Astrocyte of the hippocampus (primary cell): ENCODE measurements around the gene TMEM63B.
"Not testable (repeated sequence)": the region's sequence is repeated elsewhere in the genome, so short reads cannot be mapped to it uniquely, and the experiment has no call there.

Experiments
- DNase-seq: peaks from one replicate; pipeline ENCODE4 v3.0.0; 2011; ENCODE audit warnings: low read depth, low spot score

Gene TMEM63B

GRCh38 chr6:44144536-44144935 lies 17.2 kb downstream of the TMEM63B start:
- DNase-seq = not testable (repeated sequence)

- no peak for DNase-seq
Measured at GRCh38 chr6:44145839-44146238, 18.5 kb downstream of the TMEM63B start.

GRCh38 chr6:44146685-44147084 lies 19.3 kb downstream of the TMEM63B start:
- no peak for DNase-seq

GRCh38 chr6:44147256-44147655 lies 19.9 kb downstream of the TMEM63B start:
- no peak for DNase-seq

DNA sequence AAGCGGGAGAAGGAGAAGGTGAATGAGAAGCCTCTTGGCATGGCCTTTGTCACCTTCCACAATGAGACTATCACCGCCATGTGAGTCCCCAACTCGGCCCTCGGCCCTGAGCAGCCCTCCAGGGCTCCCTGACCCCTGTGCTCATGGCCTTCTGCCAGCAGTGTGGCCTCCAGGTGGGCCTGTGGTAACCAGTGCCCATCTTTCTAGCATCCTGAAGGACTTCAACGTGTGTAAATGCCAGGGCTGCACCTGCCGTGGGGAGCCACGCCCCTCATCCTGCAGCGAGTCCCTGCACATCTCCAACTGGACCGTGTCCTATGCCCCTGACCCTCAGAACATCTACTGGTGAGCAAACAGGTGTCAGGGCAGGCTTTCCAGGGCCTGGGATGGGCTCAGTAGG lies 21.0 kb downstream of the TMEM63B start:
- no peak for DNase-seq

DNA sequence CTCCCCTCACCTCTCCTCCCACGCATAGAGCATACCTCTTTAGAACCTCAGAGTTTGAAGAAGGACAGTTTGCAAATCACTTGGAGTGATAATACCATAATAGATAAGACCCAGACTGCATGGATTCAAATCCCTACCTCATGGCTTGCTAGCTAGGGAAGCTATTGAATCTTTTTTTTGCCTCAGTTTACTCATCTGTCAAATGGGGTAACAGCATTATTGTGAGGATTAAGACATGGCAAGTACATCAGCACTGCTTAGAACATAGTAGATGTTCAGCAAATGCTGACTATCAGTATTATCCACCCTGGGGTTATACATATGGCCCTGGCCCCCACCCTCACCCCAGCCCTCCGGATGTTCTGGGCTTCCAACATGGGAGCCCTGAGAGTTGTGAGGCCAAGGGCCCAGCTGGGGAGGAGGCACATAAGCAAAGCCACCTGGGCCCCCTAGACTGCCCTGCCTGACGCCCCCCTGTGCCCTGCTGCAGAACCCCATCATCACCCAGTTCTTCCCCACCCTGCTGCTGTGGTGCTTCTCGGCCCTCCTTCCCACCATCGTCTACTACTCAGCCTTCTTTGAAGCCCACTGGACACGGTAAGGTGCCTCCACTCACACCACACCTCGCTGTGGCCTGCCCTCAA lies 22.1 kb downstream of the TMEM63B start:
- no peak for DNase-seq

DNA sequence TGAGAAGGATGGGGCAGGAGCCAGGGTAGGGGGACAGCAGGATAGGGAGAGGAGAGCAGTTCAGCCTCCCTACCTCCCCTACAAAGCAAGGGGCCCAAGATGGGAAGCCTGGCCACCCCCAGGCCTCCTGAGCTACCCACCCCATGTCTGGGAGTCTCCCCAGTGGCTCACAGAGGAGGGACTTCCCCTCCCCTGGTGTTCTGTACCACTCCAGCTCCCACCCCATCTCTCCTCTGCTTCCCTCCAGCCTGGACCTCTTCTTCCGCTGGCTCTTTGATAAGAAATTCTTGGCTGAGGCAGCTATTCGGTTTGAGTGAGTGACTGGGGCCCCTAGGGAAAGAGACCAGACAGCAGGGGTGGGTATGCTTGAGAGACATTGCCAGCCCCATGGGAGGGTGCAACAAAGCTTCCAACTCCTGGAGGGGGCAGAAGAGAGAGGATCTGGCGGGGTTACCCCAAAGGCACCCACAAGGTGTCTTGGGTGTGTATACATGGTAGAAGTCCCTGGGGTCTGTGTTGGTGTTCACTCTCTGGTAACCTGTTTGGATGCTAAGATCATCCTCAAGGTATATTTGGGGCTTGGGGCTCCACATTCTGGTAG lies 23.1 kb downstream of the TMEM63B start:
- no peak for DNase-seq

DNA sequence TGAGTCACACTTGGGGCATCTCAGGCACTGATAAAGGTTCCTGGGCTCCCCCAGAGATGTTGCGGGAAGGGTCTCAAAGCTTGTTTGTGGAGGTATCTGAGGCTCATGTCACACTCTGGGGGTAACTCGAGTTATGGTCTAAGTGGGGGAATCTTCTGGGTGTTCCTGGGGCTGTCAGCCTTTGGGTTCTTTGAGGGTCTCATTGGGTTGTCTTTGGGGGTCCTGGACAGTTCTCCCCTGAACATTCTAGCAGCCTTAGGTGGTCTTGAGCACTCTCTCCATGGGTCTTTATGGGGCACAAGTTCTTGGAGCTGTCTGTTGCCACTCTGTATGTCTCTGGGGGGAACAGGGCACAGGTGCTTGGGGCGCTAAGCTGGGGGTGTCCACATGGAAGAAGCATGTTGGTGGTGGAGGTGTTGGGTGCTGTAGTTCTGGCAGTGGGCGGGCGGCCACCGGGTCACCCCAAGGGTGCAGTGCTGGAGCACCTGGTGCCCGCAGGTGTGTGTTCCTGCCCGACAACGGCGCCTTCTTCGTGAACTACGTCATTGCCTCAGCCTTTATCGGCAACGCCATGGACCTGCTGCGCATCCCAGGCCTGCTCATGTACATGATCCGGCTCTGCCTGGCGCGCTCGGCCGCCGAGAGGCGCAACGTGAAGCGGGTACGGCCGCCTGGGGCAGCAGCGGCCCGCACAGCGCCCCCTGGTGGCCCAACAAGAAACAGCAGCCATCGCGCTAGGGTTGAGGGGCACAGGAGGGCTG lies 24.2 kb downstream of the TMEM63B start:
- peak; percentile 85 for DNase-seq

- DNase-seq = no peak
Measured at GRCh38 chr6:44152109-44152461, 24.7 kb downstream of the TMEM63B start.

- DNase-seq = no peak
Measured at GRCh38 chr6:44152533-44152932, 25.2 kb downstream of the TMEM63B start.

DNA sequence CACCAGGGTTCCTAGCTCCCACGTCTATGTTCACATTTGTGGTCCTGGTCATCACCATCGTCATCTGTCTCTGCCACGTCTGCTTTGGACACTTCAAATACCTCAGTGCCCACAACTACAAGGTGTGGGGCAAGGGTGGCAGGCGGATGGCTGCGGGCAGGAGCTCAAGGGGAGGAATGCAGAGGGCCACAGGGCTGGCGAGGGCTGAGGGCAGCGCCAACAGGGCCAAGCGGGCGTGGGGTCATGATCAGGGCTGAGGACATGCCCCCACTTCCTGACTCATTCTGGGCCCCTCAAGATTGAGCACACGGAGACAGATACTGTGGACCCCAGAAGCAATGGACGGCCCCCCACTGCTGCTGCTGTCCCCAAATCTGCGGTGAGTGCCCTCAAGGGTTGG lies 26.7 kb downstream of the TMEM63B start:
- DNase-seq = no peak

- no peak for DNase-seq
Measured at GRCh38 chr6:44156494-44157151, 29.3 kb downstream of the TMEM63B start.

- no peak for DNase-seq
Measured at GRCh38 chr6:44157152-44157521, 29.8 kb downstream of the TMEM63B start.

GRCh38 chr6:44158770-44159228 lies 31.4 kb downstream of the TMEM63B start, which contains the start of gene CAPN11:
TSS of gene CAPN11 (plus strand) at chr6:44158820. CDS start at chr6:44158849, 29 bp downstream.
- no peak for DNase-seq

DNA sequence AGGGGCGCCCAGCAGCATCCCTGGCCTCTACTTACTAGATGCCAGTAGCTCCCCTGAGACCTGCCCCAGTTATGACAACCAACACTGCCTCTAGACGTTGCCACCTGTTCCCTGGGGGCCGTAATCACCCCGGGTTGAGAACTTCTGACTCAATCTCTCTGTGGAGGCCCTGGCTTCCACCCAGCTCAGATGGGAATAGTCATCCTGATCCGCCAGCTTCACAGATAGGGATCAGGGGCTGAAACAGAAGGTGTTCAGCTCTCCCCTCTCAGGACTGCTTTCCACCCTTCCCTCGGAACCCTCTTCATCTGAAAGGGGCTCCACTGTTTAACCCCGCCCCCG lies 34.6 kb downstream of the TMEM63B start:
- peak; percentile 41 for DNase-seq

GRCh38 chr6:44162876-44163625 lies 35.7 kb downstream of the TMEM63B start:
- DNase-seq = peak; percentile 26

DNA sequence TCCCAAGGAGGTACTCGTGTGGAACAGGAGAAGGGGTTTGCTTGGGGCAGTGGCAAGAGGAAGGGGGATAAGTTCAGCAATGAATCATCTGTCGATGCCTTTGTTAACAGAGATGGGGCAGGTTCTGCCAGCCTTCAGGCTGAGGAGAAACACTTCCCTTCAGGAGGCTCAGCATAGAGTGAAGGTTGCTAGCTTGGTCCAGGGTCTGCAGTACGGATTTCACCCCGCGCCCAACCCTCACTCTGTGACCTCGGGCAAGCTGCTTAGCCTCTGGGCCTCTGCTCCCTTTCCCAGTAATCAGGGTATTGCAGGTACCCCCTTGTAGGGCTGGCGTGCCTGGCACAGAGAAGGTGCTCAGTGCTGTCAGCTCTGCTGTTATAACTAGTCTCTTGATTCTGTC lies 38.8 kb downstream of the TMEM63B start:
- DNase-seq = no peak

DNA sequence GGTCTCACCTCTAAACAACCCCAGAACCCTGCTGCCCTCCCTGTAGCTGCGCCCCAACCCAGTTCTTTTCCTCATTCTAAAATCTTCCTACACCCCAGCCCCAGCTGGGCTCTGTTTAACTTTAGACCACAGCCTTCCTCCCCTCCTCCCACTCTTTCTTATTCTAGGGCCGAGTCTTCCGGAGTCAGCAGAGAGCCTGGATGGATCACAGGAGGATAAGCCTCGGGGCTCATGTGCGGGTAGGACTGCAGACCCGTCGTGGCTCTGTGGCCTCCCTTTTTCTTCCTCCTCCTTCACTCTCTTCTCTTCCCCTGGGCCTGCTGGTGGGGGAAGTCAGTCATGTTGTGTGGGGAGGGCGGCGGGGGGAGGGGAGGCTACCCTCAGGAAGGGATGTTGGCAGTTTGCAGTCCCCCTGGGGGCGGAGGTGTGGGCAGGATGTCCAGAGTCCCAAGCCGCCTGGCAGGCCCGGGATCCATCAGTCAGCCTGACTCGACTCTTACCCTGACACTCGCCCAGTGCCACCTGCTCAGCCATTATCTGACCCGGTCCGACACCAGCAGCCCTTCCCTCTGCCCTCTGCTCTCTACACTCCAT lies 39.3 kb downstream of the TMEM63B start:
- DNase-seq = no peak

GRCh38 chr6:44167567-44167966 lies 40.2 kb downstream of the TMEM63B start:
- DNase-seq = no peak

GRCh38 chr6:44169154-44169553 lies 41.8 kb downstream of the TMEM63B start:
- no peak for DNase-seq

GRCh38 chr6:44169886-44170570 lies 42.7 kb downstream of the TMEM63B start:
- DNase-seq = no peak
